ENCODE data around the gene STEEP1. TPM values are rescaled to one million over a fixed set of nuclear protein-coding genes. Genes with fewer than 3 reads are reported as not detected.
"Not testable (repeated sequence)": the region's sequence is repeated elsewhere in the genome, so short reads cannot be mapped to it uniquely, and the experiment has no call there.

STEEP1 gene
- total RNA-seq, 1 donor from 2014 or later, result 22.2 TPM

GRCh38 chrX:119500061-119500800 is 65.0 kb downstream of the STEEP1 start:
- no peak for DNase-seq (ENCODE audit: low spot score in 2 of 2)
- Histone ChIP-seq H3K36me3 (no peaks in the 10 kb centered on the region), H3K27ac (no peak overlapping the region), H3K4me3 (no peak overlapping the region), H3K4me1 (peaks cover 0 to 11% of the 10 kb centered on the region in 2 donors), H3K27me3 (no peaks in the 10 kb centered on the region), H3K9me3 (no peaks in the 10 kb centered on the region)
- intact Hi-C loops (cut with DNase I), result loop anchor here (5.0 kb wide), 1 partner anchor 263 kb away; the partner anchor contains the start of gene PGRMC1
- no peak for TF ChIP-seq CTCF (IDR thresholded peaks at IDR 0.05)

- Histone ChIP-seq H3K27ac (no peak overlapping the region), H3K27me3 (no peaks in the 10 kb centered on the region), H3K4me3 (no peak overlapping the region), H3K36me3 (no peaks in the 10 kb centered on the region), H3K4me1 (peaks cover 0 to 1% of the 10 kb centered on the region in 2 donors), H3K9me3 (no peaks in the 10 kb centered on the region)
- no peak for TF ChIP-seq CTCF (IDR thresholded peaks at IDR 0.05)
- intact Hi-C loops (cut with DNase I), result no loop called here
- DNase-seq (ENCODE audit: low spot score in 2 of 2), result no peak
Observed at GRCh38 chrX:119497185-119497584, 68.0 kb downstream of the STEEP1 start.

GRCh38 chrX:119495734-119496726 is 69.2 kb downstream of the STEEP1 start:
- TF ChIP-seq CTCF (IDR thresholded peaks at IDR 0.05), result no peak
- Histone ChIP-seq H3K4me3 (no peak overlapping the region), H3K9me3 (no peaks in the 10 kb centered on the region), H3K27ac (no peak overlapping the region), H3K4me1 (no peaks in the 10 kb centered on the region), H3K27me3 (no peaks in the 10 kb centered on the region), H3K36me3 (no peaks in the 10 kb centered on the region)
- intact Hi-C loops (cut with DNase I), result no loop called here
- no peak for DNase-seq (ENCODE audit: low spot score in 2 of 2)

GRCh38 chrX:119493851-119494495 is 71.2 kb downstream of the STEEP1 start:
- H3K9me3 ChIP-seq; H3K27me3 ChIP-seq; H3K27ac ChIP-seq; H3K36me3 ChIP-seq; DNase-seq (ENCODE audit: low spot score in 2 of 2); intact Hi-C loops (cut with DNase I); H3K4me1 ChIP-seq; H3K4me3 ChIP-seq: not testable (repeated sequence)

GRCh38 chrX:119492463-119492862 is 72.7 kb downstream of the STEEP1 start:
- H3K4me1 ChIP-seq, result no peaks in the 10 kb centered on the region
- no peaks in the 10 kb centered on the region for H3K9me3 ChIP-seq
- H3K4me3 ChIP-seq, result no peak overlapping the region
- no peak for TF ChIP-seq CTCF (IDR thresholded peaks at IDR 0.05)
- no peaks in the 10 kb centered on the region for H3K36me3 ChIP-seq
- H3K27me3 ChIP-seq, result no peaks in the 10 kb centered on the region
- DNase-seq (ENCODE audit: low spot score in 2 of 2), result no peak
- H3K27ac ChIP-seq, result no peak overlapping the region
- intact Hi-C loops (cut with DNase I), result no loop called here

All from ascending aorta (tissue), 2 donors.